ENCODE data around the gene LRRC49. TPM values are rescaled to one million over a fixed set of nuclear protein-coding genes. Genes with fewer than 3 reads are reported as not detected.
"Not testable (repeated sequence)": the region's sequence is repeated elsewhere in the genome, so short reads cannot be mapped to it uniquely, and the experiment has no call there.

The LRRC49 gene
- total RNA-seq, 1 donor from 2014 or later, result 11.5 TPM

GRCh38 chr15:70912187-70912586 is 19.6 kb downstream of the LRRC49 start:
- no peak for ATAC-seq
- intact Hi-C loops (cut with DNase I), result no loop called here
- DNase-seq (ENCODE audit: low spot score), result no peak

GRCh38 chr15:70916531-70916930 is 23.9 kb downstream of the LRRC49 start:
- DNase-seq (ENCODE audit: low spot score) (no peak), ATAC-seq (no peak)
- intact Hi-C loops (cut with DNase I), result no loop called here

- ATAC-seq, result no peak
- intact Hi-C loops (cut with DNase I), result no loop called here
- no peak for DNase-seq (ENCODE audit: low spot score)
Measured at GRCh38 chr15:70917955-70918354, 25.3 kb downstream of the LRRC49 start.

GRCh38 chr15:70920981-70921696 is 28.5 kb downstream of the LRRC49 start:
- ATAC-seq, result no peak
- no peak for DNase-seq (ENCODE audit: low spot score)
- intact Hi-C loops (cut with DNase I), result no loop called here

- ATAC-seq (no peak), DNase-seq (ENCODE audit: low spot score) (no peak)
- intact Hi-C loops (cut with DNase I), result no loop called here
Measured at GRCh38 chr15:70922119-70922518, 29.5 kb downstream of the LRRC49 start.

GRCh38 chr15:70923311-70924080 is 30.9 kb downstream of the LRRC49 start:
- DNase-seq (ENCODE audit: low spot score) (no peak), ATAC-seq (no peak)
- intact Hi-C loops (cut with DNase I), result no loop called here

- ATAC-seq; intact Hi-C loops (cut with DNase I); DNase-seq (ENCODE audit: low spot score): not testable (repeated sequence)
Measured at GRCh38 chr15:70926914-70927313, 34.3 kb downstream of the LRRC49 start.

- ATAC-seq, result no peak
- intact Hi-C loops (cut with DNase I), result no loop called here
- DNase-seq (ENCODE audit: low spot score), result no peak
Measured at GRCh38 chr15:70931821-70932220, 39.2 kb downstream of the LRRC49 start.

GRCh38 chr15:70932397-70932796 is 39.8 kb downstream of the LRRC49 start:
- intact Hi-C loops (cut with DNase I), result no loop called here
- ATAC-seq (no peak), DNase-seq (ENCODE audit: low spot score) (no peak)

GRCh38 chr15:70933411-70933810 is 40.8 kb downstream of the LRRC49 start:
- ATAC-seq (no peak), DNase-seq (ENCODE audit: low spot score) (no peak)
- intact Hi-C loops (cut with DNase I), result no loop called here

GRCh38 chr15:70935631-70936030 is 43.0 kb downstream of the LRRC49 start:
- intact Hi-C loops (cut with DNase I), result no loop called here
- ATAC-seq (no peak), DNase-seq (ENCODE audit: low spot score) (no peak)

- ATAC-seq (no peak), DNase-seq (ENCODE audit: low spot score) (no peak)
- intact Hi-C loops (cut with DNase I), result no loop called here
Measured at GRCh38 chr15:70936326-70936725, 43.7 kb downstream of the LRRC49 start.

- ATAC-seq; DNase-seq (ENCODE audit: low spot score); intact Hi-C loops (cut with DNase I): not testable (repeated sequence)
Measured at GRCh38 chr15:70943285-70943684, 50.7 kb downstream of the LRRC49 start.

GRCh38 chr15:70947351-70948335 is 55.0 kb downstream of the LRRC49 start:
- DNase-seq (ENCODE audit: low spot score) (no peak), ATAC-seq (no peak)
- intact Hi-C loops (cut with DNase I), result no loop called here

- DNase-seq (ENCODE audit: low spot score) (no peak), ATAC-seq (no peak)
- intact Hi-C loops (cut with DNase I), result no loop called here
Measured at GRCh38 chr15:70950953-70951352, 58.3 kb downstream of the LRRC49 start.

- DNase-seq (ENCODE audit: low spot score) (no peak), ATAC-seq (no peak)
- intact Hi-C loops (cut with DNase I), result no loop called here
Measured at GRCh38 chr15:70954171-70954570, 61.5 kb downstream of the LRRC49 start.

- no peak for DNase-seq (ENCODE audit: low spot score)
- no peak for ATAC-seq
- intact Hi-C loops (cut with DNase I), result no loop called here
Measured at GRCh38 chr15:70954733-70955132, 62.1 kb downstream of the LRRC49 start.

- DNase-seq (ENCODE audit: low spot score) (no peak), ATAC-seq (no peak)
- intact Hi-C loops (cut with DNase I), result no loop called here
Measured at GRCh38 chr15:70955151-70955550, 62.5 kb downstream of the LRRC49 start.

- DNase-seq (ENCODE audit: low spot score) (no peak), ATAC-seq (no peak)
- intact Hi-C loops (cut with DNase I), result no loop called here
Measured at GRCh38 chr15:70956201-70956995, 63.8 kb downstream of the LRRC49 start.

Data from sciatic nerve (tissue), 2 donors.